Measurements from ENCODE around the gene DNAI4.
"Not testable (repeated sequence)": the region's sequence is repeated elsewhere in the genome, so short reads cannot be mapped to it uniquely, and the experiment has no call there.

The DNAI4 gene

GRCh38 chr1:66929146-66929688 lies 4.6 kb upstream of the DNAI4 start:
- DNase-seq (ENCODE audit: low read depth in 2 of 2) = no peak

- DNase-seq (ENCODE audit: low read depth in 2 of 2) = no peak
These were observed 2.9 kb upstream of the DNAI4 start for GRCh38 chr1:66927528-66927927.

- no peak for DNase-seq (ENCODE audit: low read depth in 2 of 2)
These were observed 1.3 kb upstream of the DNAI4 start for GRCh38 chr1:66925944-66926343.

- no peak for DNase-seq (ENCODE audit: low read depth in 2 of 2)
These were observed 878 bp upstream of the DNAI4 start for GRCh38 chr1:66925558-66925910.

- no peak for DNase-seq (ENCODE audit: low read depth in 2 of 2)
These were observed 4.1 kb downstream of the DNAI4 start for GRCh38 chr1:66920543-66920942.

- no peak for DNase-seq (ENCODE audit: low read depth in 2 of 2)
These were observed 4.8 kb downstream of the DNAI4 start for GRCh38 chr1:66919828-66920227.

GRCh38 chr1:66919063-66919462 lies 5.6 kb downstream of the DNAI4 start:
- DNase-seq (ENCODE audit: low read depth in 2 of 2) = no peak

GRCh38 chr1:66917476-66917875 lies 7.2 kb downstream of the DNAI4 start:
- no peak for DNase-seq (ENCODE audit: low read depth in 2 of 2)

GRCh38 chr1:66916320-66916719 lies 8.3 kb downstream of the DNAI4 start:
- no peak for DNase-seq (ENCODE audit: low read depth in 2 of 2)

GRCh38 chr1:66915203-66915602 lies 9.5 kb downstream of the DNAI4 start:
- DNase-seq (ENCODE audit: low read depth in 2 of 2) = not testable (repeated sequence)

- no peak for DNase-seq (ENCODE audit: low read depth in 2 of 2)
These were observed 30.9 kb downstream of the DNAI4 start for GRCh38 chr1:66893712-66894111.

GRCh38 chr1:66890621-66891020 lies 34.0 kb downstream of the DNAI4 start:
- no peak for DNase-seq (ENCODE audit: low read depth in 2 of 2)

GRCh38 chr1:66889030-66889429 lies 35.6 kb downstream of the DNAI4 start:
- DNase-seq (ENCODE audit: low read depth in 2 of 2) = no peak

GRCh38 chr1:66876664-66877063 lies 48.0 kb downstream of the DNAI4 start:
- no peak for DNase-seq (ENCODE audit: low read depth in 2 of 2)

GRCh38 chr1:66873111-66873510 lies 51.5 kb downstream of the DNAI4 start:
- no peak for DNase-seq (ENCODE audit: low read depth in 2 of 2)

GRCh38 chr1:66872024-66872423 lies 52.6 kb downstream of the DNAI4 start:
- not testable (repeated sequence) for DNase-seq (ENCODE audit: low read depth in 2 of 2)

- no peak for DNase-seq (ENCODE audit: low read depth in 2 of 2)
These were observed 57.2 kb downstream of the DNAI4 start for GRCh38 chr1:66867501-66867900.

- DNase-seq (ENCODE audit: low read depth in 2 of 2) = no peak
These were observed 64.1 kb downstream of the DNAI4 start for GRCh38 chr1:66860529-66860928.

- no peak for DNase-seq (ENCODE audit: low read depth in 2 of 2)
These were observed 71.3 kb downstream of the DNAI4 start for GRCh38 chr1:66853379-66853778.

GRCh38 chr1:66852870-66853269 lies 71.8 kb downstream of the DNAI4 start:
- DNase-seq (ENCODE audit: low read depth in 2 of 2) = no peak

- DNase-seq (ENCODE audit: low read depth in 2 of 2) = no peak
These were observed 73.7 kb downstream of the DNAI4 start for GRCh38 chr1:66850989-66851388.

- DNase-seq (ENCODE audit: low read depth in 2 of 2) = no peak
These were observed 76.5 kb downstream of the DNAI4 start for GRCh38 chr1:66848193-66848592.

GRCh38 chr1:66840929-66841328 lies 83.7 kb downstream of the DNAI4 start:
- DNase-seq (ENCODE audit: low read depth in 2 of 2) = no peak

- DNase-seq (ENCODE audit: low read depth in 2 of 2) = no peak
These were observed 89.7 kb downstream of the DNAI4 start for GRCh38 chr1:66834926-66835325.

GRCh38 chr1:66833112-66833511 lies 91.5 kb downstream of the DNAI4 start:
- DNase-seq (ENCODE audit: low read depth in 2 of 2) = no peak

All from stimulated activated CD8-positive, alpha-beta memory T cell treated with anti-CD3 and anti-CD28 coated beads, Interleukin-15, amount 100 ng/mL, for 4 hours (primary cell).